H1 (cell line): ENCODE results near the gene RGS7BP. TPM values are rescaled to one million over a fixed set of nuclear protein-coding genes. Genes with fewer than 3 reads are reported as not detected.

ENCODE experiments used
- CTCF ChIA-PET: fragments of 300-600 bp; sonication (Branson Sonifier 250); formaldehyde crosslinking; loops from one replicate; lab custom pipeline; 2021; ENCODE audit not compliant: partially characterized antibody; lab: Charles Lee
- POLR2A ChIA-PET: fragments of 300-600 bp; sonication (Branson Sonifier 250); formaldehyde crosslinking; loops from one replicate; lab custom pipeline; 2021; ENCODE audit warnings: inconsistent platforms; ENCODE audit not compliant: partially characterized antibody; lab: Charles Lee
- DNase-seq, 2 experiments: peaks; one replicate each; pipeline versions ENCODE4 v3.0.0 to v3.0.0-alpha.2; 2010 to 2022; ENCODE audit warnings: low spot score in 2 of 2, low read depth in 1 of 2, mixed read lengths in 1 of 2
- FAIRE-seq: peaks from 2 replicates; lab custom pipeline; 2011; peaks lifted over from hg19 to GRCh38; lab: Jason Lieb, UNC
- H2AFZ ChIP-seq: 2 replicates; pipeline ENCODE4 v1.8.1; 2012; ENCODE audit warnings: low read length, inconsistent platforms
- H2AK5ac ChIP-seq: 2 replicates; pipeline ENCODE4 v1.6.1; 2013; ENCODE audit warnings: low read depth, low read length
- H2BK120ac ChIP-seq: replicated peaks from 2 replicates; pipeline ENCODE3; 2013; ENCODE audit warnings: low read depth, low read length, inconsistent platforms
- H2BK12ac ChIP-seq: 2 replicates; pipeline ENCODE4 v1.6.1; 2013; ENCODE audit warnings: low read depth, low read length
- H2BK15ac ChIP-seq: 2 replicates; pipeline ENCODE4 v1.6.1; 2013; ENCODE audit warnings: low read length
- H2BK20ac ChIP-seq: 2 replicates; pipeline ENCODE4 v1.6.1; 2013; ENCODE audit warnings: low read length
- H2BK5ac ChIP-seq: 2 replicates; pipeline ENCODE4 v1.6.1; 2013; ENCODE audit warnings: low read depth, low read length
- H3K14ac ChIP-seq: 2 replicates; pipeline ENCODE4 v1.6.1; 2013; ENCODE audit warnings: inconsistent platforms; ENCODE audit not compliant: insufficient read length
- H3K18ac ChIP-seq: 2 replicates; pipeline ENCODE4 v1.6.1; 2013; ENCODE audit warnings: low read length; ENCODE audit errors: extremely low read depth
- H3K23ac ChIP-seq: 2 replicates; pipeline ENCODE4 v1.6.1; 2013; ENCODE audit warnings: inconsistent platforms; ENCODE audit not compliant: insufficient read length
- H3K23me2 ChIP-seq: 2 replicates; pipeline ENCODE4 v1.6.1; 2013; ENCODE audit warnings: low read depth, low read length
- H3K27ac ChIP-seq: 2 replicates; pipeline ENCODE4 v1.6.1; 2011; ENCODE audit warnings: low read depth, low read length, inconsistent platforms
- H3K27me3 ChIP-seq, 4 experiments: replicated peaks in 1 of 4; 1 replicate in 1 of 4; 2 replicates in 3 of 4; pipeline versions ENCODE4 v1.6.1 to v1.8.1; 2011 to 2013; ENCODE audit warnings: low read length in 3 of 4, mild to moderate bottlenecking in 3 of 4, inconsistent platforms in 2 of 4, mixed read lengths in 2 of 4, moderate library complexity in 1 of 4; ENCODE audit not compliant: control insufficient read depth in 3 of 4, insufficient read depth in 3 of 4; ENCODE audit errors: extremely low read depth in 1 of 4
- H3K36me3 ChIP-seq, 4 experiments: 2 replicates each; pipeline versions ENCODE4 v1.6.1 to v1.8.1; 2011 to 2013; ENCODE audit warnings: mild to moderate bottlenecking in 4 of 4, low read length in 3 of 4, moderate library complexity in 2 of 4, control low read depth in 1 of 4, inconsistent platforms in 1 of 4; ENCODE audit not compliant: insufficient read depth in 4 of 4, control insufficient read depth in 2 of 4
- H3K4ac ChIP-seq: replicated peaks from 2 replicates; pipeline ENCODE3; 2013; ENCODE audit warnings: low read length, low read depth, mixed read lengths, inconsistent platforms; ENCODE audit not compliant: insufficient read length
- H3K4me1 ChIP-seq, 4 experiments: replicated peaks in 1 of 4; 1 replicate in 1 of 4; 2 replicates in 3 of 4; pipeline versions ENCODE4 v1.6.1 to v1.8.1; 2011 to 2013; ENCODE audit warnings: low read length in 3 of 4, inconsistent platforms in 2 of 4, mixed read lengths in 1 of 4; ENCODE audit not compliant: insufficient read depth in 4 of 4, control insufficient read depth in 3 of 4
- H3K4me2 ChIP-seq, 2 experiments: 2 replicates each; pipeline versions ENCODE4 v1.6.1 to v1.8.1; 2011 to 2013; ENCODE audit warnings: low read depth in 2 of 2, low read length in 2 of 2, control low read depth in 1 of 2, inconsistent platforms in 1 of 2, mild to moderate bottlenecking in 1 of 2; ENCODE audit not compliant: insufficient read depth in 1 of 2
- H3K4me3 ChIP-seq, 4 experiments: fragments of 200-600, 300-600 bp in 1 of 4; sonication (generic), shearing (Covaris generic), sonication (Bioruptor Twin) in 1 of 4; 2 replicates each; pipeline versions ENCODE4 v1.5.1 to v1.8.1; 2011 to 2016; ENCODE audit warnings: low read length in 4 of 4, low read depth in 3 of 4, control low read depth in 2 of 4, inconsistent platforms in 2 of 4, mild to moderate bottlenecking in 2 of 4, mixed read lengths in 1 of 4, moderate library complexity in 1 of 4; ENCODE audit not compliant: insufficient read depth in 2 of 4; ENCODE audit errors: extremely low read depth in 1 of 4
- H3K56ac ChIP-seq: replicated peaks from 2 replicates; pipeline ENCODE3; 2013; ENCODE audit warnings: low read depth, mild to moderate bottlenecking, mixed read lengths, low read length, inconsistent platforms; ENCODE audit not compliant: insufficient read length
- H3K79me1 ChIP-seq: 2 replicates; pipeline ENCODE4 v1.6.1; 2013; ENCODE audit warnings: low read depth, low read length, control low read depth
- H3K79me2 ChIP-seq, 2 experiments: 2 replicates each; pipeline versions ENCODE4 v1.6.1 to v1.8.1; 2012 to 2013; ENCODE audit warnings: low read length in 2 of 2, mild to moderate bottlenecking in 2 of 2, inconsistent platforms in 1 of 2; ENCODE audit not compliant: insufficient read depth in 2 of 2, control insufficient read depth in 1 of 2
- H3K9ac ChIP-seq, 4 experiments: replicated peaks in 1 of 4; 1 replicate in 1 of 4; 2 replicates in 3 of 4; pipeline versions ENCODE4 v1.6.1 to v1.8.1; 2011 to 2013; ENCODE audit warnings: low read depth in 3 of 4, low read length in 3 of 4, control low read depth in 2 of 4, mild to moderate bottlenecking in 2 of 4, moderate library complexity in 2 of 4, inconsistent platforms in 1 of 4; ENCODE audit errors: extremely low read depth in 1 of 4
- H3K9me3 ChIP-seq, 2 experiments: 2 replicates each; pipeline versions ENCODE4 v1.6.1 to v1.8.1; 2012 to 2013; ENCODE audit warnings: mild to moderate bottlenecking in 2 of 2, moderate library complexity in 2 of 2, control low read depth in 1 of 2, inconsistent platforms in 1 of 2, low read depth in 1 of 2, low read length in 1 of 2, mixed read lengths in 1 of 2; ENCODE audit not compliant: insufficient read depth in 2 of 2
- H4K20me1 ChIP-seq, 2 experiments: replicated peaks in 1 of 2; 2 replicates each; pipeline versions ENCODE3 to v1.8.1; 2011 to 2013; ENCODE audit warnings: inconsistent platforms in 2 of 2, low read length in 2 of 2, mild to moderate bottlenecking in 1 of 2; ENCODE audit not compliant: insufficient read depth in 2 of 2, control insufficient read depth in 1 of 2
- H4K5ac ChIP-seq: 2 replicates; pipeline ENCODE4 v1.6.1; 2013; ENCODE audit warnings: low read length, low read depth, mixed read lengths, inconsistent platforms; ENCODE audit not compliant: insufficient read length
- H4K8ac ChIP-seq: 2 replicates; pipeline ENCODE4 v1.8.0; 2013; ENCODE audit warnings: mild to moderate bottlenecking, moderate library complexity, low read length, inconsistent platforms; ENCODE audit not compliant: insufficient read depth; ENCODE audit errors: extremely low read depth
- H4K91ac ChIP-seq: replicated peaks from 2 replicates; pipeline ENCODE3; 2013; ENCODE audit warnings: low read length, mixed read lengths, inconsistent platforms; ENCODE audit not compliant: insufficient read length
- ATF2 ChIP-seq: IDR thresholded peaks from 2 replicates; pipeline ENCODE4 v1.6.1; 2012; ENCODE audit warnings: low read length, inconsistent platforms
- ATF3 ChIP-seq: IDR thresholded peaks from 2 replicates; pipeline ENCODE4 v1.6.1; 2011; ENCODE audit warnings: low read depth, mild to moderate bottlenecking, low read length; ENCODE audit not compliant: insufficient read depth
- HDAC2 ChIP-seq, 2 experiments: fragments of 300-600 bp in 1 of 2; sonication (generic) in 1 of 2; IDR thresholded peaks; 2 replicates each; pipeline ENCODE4 v1.6.1; 2011 to 2012; ENCODE audit warnings: low read depth in 2 of 2, low read length in 2 of 2, mild to moderate bottlenecking in 2 of 2, moderate library complexity in 2 of 2, borderline replicate concordance in 1 of 2, inconsistent platforms in 1 of 2
- HDAC6 ChIP-seq: IDR thresholded peaks from one replicate; pipeline ENCODE4 v1.7.1; 2012; ENCODE audit warnings: low read depth, mild to moderate bottlenecking, inconsistent platforms, low read length, moderate library complexity
- MAFK ChIP-seq: IDR thresholded peaks from 2 replicates; pipeline ENCODE4 v1.6.1; 2012; ENCODE audit warnings: low read depth, mild to moderate bottlenecking, improper control_type of control experiment, low read length
- PHF8 ChIP-seq: fragments of 200-600 bp; sonication (generic); conservative IDR thresholded peaks from 2 replicates; pipeline ENCODE4 v1.7.1; 2012; ENCODE audit warnings: low read depth, mild to moderate bottlenecking, inconsistent platforms, low read length, moderate library complexity
- RBBP5 ChIP-seq: IDR thresholded peaks from 2 replicates; pipeline ENCODE4 v1.7.1; 2012; ENCODE audit warnings: low read depth, mild to moderate bottlenecking, inconsistent platforms, low read length, moderate library complexity, borderline replicate concordance
- SP2 ChIP-seq: IDR thresholded peaks from 2 replicates; pipeline ENCODE4 v1.6.1; 2012; ENCODE audit warnings: mild to moderate bottlenecking, low read length, inconsistent platforms
- SUZ12 ChIP-seq: fragments of 200-600 bp; sonication (generic); IDR thresholded peaks from 2 replicates; pipeline ENCODE4 v1.6.1; 2012; ENCODE audit warnings: mild to moderate bottlenecking, inconsistent platforms, low read length, moderate library complexity, mixed read lengths
- WGBS, 2 experiments: shearing (Covaris generic) in 1 of 2; methylation state at CpG; one replicate each; pipeline versions ENCODE4 v1.1.6 to v1.1.7; 2013 to 2015; ENCODE audit warnings: low lambda C conversion rate in 2 of 2, mixed read lengths in 2 of 2, inconsistent platforms in 1 of 2, low coverage in 1 of 2, missing lambda C conversion rate in 1 of 2; ENCODE audit not compliant: insufficient replicate concordance in 2 of 2, insufficient coverage in 1 of 2, insufficient read length in 1 of 2; ENCODE audit errors: extremely low coverage in 1 of 2, missing lambda C conversion rate in 1 of 2; 5-methylcytosine and 5-hydroxymethylcytosine counted together
- polyA plus RNA-seq, 7 experiments: library from polyadenylated mRNA; depleted of rRNA in 3 of 7; stranded (reverse) in 5 of 7; unstranded in 2 of 7; fragments of >200 nt in 5 of 7; fragments of 200-250 nt in 2 of 7; gene quantifications; 1 replicate in 5 of 7; 2 replicates in 1 of 7; 4 replicates in 1 of 7; pipeline versions ENCODE4 v1.2.1 to v1.2.3, GENCODE V29; 2011 to 2013; ENCODE audit warnings: missing spikeins in 2 of 7, mixed read lengths in 2 of 7
- total RNA-seq: library from RNA; stranded (reverse); fragmentation: NEBNext Ultra II Directional; extraction: Animal tissue kit (Norgen Biotek cat#: 25700); gene quantifications from 2 replicates; pipeline ENCODE4 v1.2.1, GENCODE V29; 2021

Gene RGS7BP
- total and polyA plus RNA-seq, 2 of the 8 experiments (the other 6 are each of a cell fraction or from before 2014, with no cell fraction given): 0.65 to 2.3 TPM

GRCh38 chr5:64615895-64616294 lies 110.1 kb downstream of the RGS7BP start:
- no peak overlapping the region for H3K4me3 ChIP-seq
- H2BK12ac ChIP-seq: no peak overlapping the region
- no peak overlapping the region for H3K18ac ChIP-seq
- H4K91ac ChIP-seq: no peak overlapping the region
- H3K4me2 ChIP-seq: no peak overlapping the region
- no peaks in the 10 kb centered on the region for H3K4me1 ChIP-seq
- no peak overlapping the region for H2BK15ac ChIP-seq
- H3K9ac ChIP-seq: no peak overlapping the region
- no peak overlapping the region for H2BK5ac ChIP-seq
- WGBS, 2 experiments: 62% methylated on average over 3 of the region's 3 CpGs; no CpG with 5 or more reads in 1 of the 2 experiments
- H2AK5ac ChIP-seq: no peak overlapping the region
- H3K23me2 ChIP-seq: no peaks in the 10 kb centered on the region
- H3K79me2 ChIP-seq: no peaks in the 10 kb centered on the region
- H3K36me3 ChIP-seq: no peaks in the 10 kb centered on the region
- no peaks in the 10 kb centered on the region; a peak in 1 of 7 replicates for H3K27me3 ChIP-seq
- H2AFZ ChIP-seq: no peak overlapping the region
- TF ChIP-seq RBBP5 (no peak), SP2 (no peak), HDAC2 (IDR thresholded peaks at IDR 0.05; ENCODE audit: borderline replicate concordance in 1 of 2, low read depth in 2 of 2, low read length in 2 of 2) (no peak), HDAC6 (no peak), ATF3 (no peak), PHF8 (no peak), MAFK (no peak), ATF2 (no peak), SUZ12 (no peak)
- H3K9me3 ChIP-seq: no peaks in the 10 kb centered on the region
- DNase-seq (no peak), FAIRE-seq (no peak)
- no peak overlapping the region for H4K8ac ChIP-seq
- ChIA-PET POLR2A (no interaction called here), CTCF (interaction anchor here (1.4 kb wide), 1 partner anchor 21 kb away, joined by 4 read pairs; no protein-coding TSS in a partner anchor)
- H4K5ac ChIP-seq: no peak overlapping the region
- H3K79me1 ChIP-seq: no peaks in the 10 kb centered on the region
- H4K20me1 ChIP-seq: no peaks in the 10 kb centered on the region
- H3K14ac ChIP-seq: no peak overlapping the region
- no peak overlapping the region for H3K56ac ChIP-seq
- no peak overlapping the region for H3K23ac ChIP-seq
- no peak overlapping the region for H2BK20ac ChIP-seq
- no peak overlapping the region for H3K27ac ChIP-seq
- no peak overlapping the region for H2BK120ac ChIP-seq
- H3K4ac ChIP-seq: no peak overlapping the region
